Testis (tissue), 3 donors: ENCODE results near the gene SYT1. TPM values are rescaled to one million over a fixed set of nuclear protein-coding genes. Genes with fewer than 3 reads are reported as not detected.

Experiments used
- DNase-seq: peaks from one replicate; pipeline ENCODE4 v3.0.0-alpha.2; 2019
- H3K27ac ChIP-seq, 2 donors: fragments of 200-600 bp; sonication (generic); one replicate each; pipeline ENCODE4 v1.5.1; 2019
- H3K27me3 ChIP-seq: fragments of 200-600 bp; sonication (generic); one replicate; pipeline ENCODE4 v1.5.1; 2019
- H3K36me3 ChIP-seq: fragments of 200-600 bp; sonication (generic); one replicate; pipeline ENCODE4 v1.5.1; 2017; ENCODE audit warnings: low read depth; ENCODE audit errors: missing control alignments
- H3K4me1 ChIP-seq: fragments of 200-600 bp; sonication (generic); one replicate; pipeline ENCODE4 v1.5.1; 2019
- H3K4me3 ChIP-seq, 2 donors: fragments of 200-600 bp; sonication (generic); one replicate each; pipeline ENCODE4 v1.5.1; 2017 to 2019
- H3K9me3 ChIP-seq: fragments of 200-600 bp; sonication (generic); one replicate; pipeline ENCODE4 v1.5.1; 2017
- POLR2A ChIP-seq: fragments of 450-650 bp; IDR thresholded peaks from one replicate; pipeline ENCODE4 v1.6.1; 2017; ENCODE audit warnings: antibody characterized with exemption, mild to moderate bottlenecking, moderate library complexity
- WGBS, 2 donors: methylation state at CpG; one replicate each; pipeline ENCODE4 v1.1.5; 2018; 5-methylcytosine and 5-hydroxymethylcytosine counted together
- intact Hi-C: fragments of 100-400 bp; cut with DNase I; formaldehyde crosslinking; loops from one replicate; pipeline ENCODE4 v1.15.1; 2023; ENCODE audit warnings: low total_unique reads
- polyA plus RNA-seq: library from polyadenylated mRNA; stranded (reverse); fragments of 350-450 nt; fragmentation: Illumina TruSeq; extraction: RNeasy Lipid Tissue Mini Kit (QIAGEN cat#74804); gene quantifications from one replicate; pipeline ENCODE4 v1.2.3, GENCODE V29; 2014; ENCODE audit warnings: low read depth, low replicate concordance; ENCODE audit not compliant: insufficient read depth
- total RNA-seq, 2 donors: library from RNA; depleted of rRNA; stranded (reverse); fragments of >200 nt; gene quantifications; one replicate each; pipeline ENCODE4 v1.2.3, GENCODE V29; 2016
- TF ChIP-seq, protein P1 (sequence below), 3 experiments: fragments of 450-650 bp in 2 of 3; fragments of 200-600 bp in 1 of 3; sonication (generic) in 1 of 3; IDR thresholded peaks; one replicate each; pipeline ENCODE4 v1.5.1; 2016 to 2019; ENCODE audit warnings: antibody characterized with exemption in 3 of 3, mild to moderate bottlenecking in 2 of 3, moderate library complexity in 1 of 3

SYT1 gene
- total and polyA plus RNA-seq, 3 donors from 2014 or later: 1.1 to 1.7 (median 1.3) TPM

DNA sequence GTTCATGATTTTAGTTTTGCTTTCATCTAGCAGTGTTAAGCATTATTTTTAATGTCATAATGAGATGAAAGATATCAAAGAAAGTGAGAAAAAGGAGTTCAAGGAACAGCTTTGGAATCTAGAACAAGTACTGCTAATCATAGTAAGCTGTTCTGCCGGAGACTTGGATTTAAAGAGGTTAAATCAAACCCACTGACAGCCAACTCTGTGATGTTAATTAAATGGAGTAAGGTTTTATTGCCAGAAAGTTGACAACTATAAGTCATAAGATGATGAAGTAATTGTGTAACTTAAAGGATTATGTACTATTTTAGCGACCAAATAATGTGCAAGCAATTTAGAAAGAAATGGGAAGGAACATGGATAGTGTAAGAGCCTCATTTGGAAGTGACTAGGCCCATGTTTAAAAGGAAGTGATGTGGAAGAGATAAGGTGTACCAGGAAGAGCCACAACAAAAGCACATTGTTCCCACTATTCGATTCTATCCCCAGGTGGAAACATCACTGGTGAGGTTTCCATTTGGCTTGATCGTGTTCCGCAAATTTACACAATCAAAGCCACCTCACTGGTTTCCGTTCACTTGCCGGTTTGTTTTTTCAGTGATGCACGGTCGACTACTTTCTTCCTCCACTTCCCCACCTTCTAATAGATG, 437.7 kb downstream of the SYT1 start:
- H3K9me3 ChIP-seq: no peaks in the 10 kb centered on the region
- H3K27me3 ChIP-seq: no peaks in the 10 kb centered on the region
- H3K4me1 ChIP-seq: no peaks in the 10 kb centered on the region
- TF ChIP-seq, protein P1, sequence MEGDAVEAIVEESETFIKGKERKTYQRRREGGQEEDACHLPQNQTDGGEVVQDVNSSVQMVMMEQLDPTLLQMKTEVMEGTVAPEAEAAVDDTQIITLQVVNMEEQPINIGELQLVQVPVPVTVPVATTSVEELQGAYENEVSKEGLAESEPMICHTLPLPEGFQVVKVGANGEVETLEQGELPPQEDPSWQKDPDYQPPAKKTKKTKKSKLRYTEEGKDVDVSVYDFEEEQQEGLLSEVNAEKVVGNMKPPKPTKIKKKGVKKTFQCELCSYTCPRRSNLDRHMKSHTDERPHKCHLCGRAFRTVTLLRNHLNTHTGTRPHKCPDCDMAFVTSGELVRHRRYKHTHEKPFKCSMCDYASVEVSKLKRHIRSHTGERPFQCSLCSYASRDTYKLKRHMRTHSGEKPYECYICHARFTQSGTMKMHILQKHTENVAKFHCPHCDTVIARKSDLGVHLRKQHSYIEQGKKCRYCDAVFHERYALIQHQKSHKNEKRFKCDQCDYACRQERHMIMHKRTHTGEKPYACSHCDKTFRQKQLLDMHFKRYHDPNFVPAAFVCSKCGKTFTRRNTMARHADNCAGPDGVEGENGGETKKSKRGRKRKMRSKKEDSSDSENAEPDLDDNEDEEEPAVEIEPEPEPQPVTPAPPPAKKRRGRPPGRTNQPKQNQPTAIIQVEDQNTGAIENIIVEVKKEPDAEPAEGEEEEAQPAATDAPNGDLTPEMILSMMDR (IDR thresholded peaks at IDR 0.05): no peak
- no peak for TF ChIP-seq POLR2A
- H3K27ac ChIP-seq: no peak overlapping the region
- DNase-seq: no peak
- intact Hi-C loops: no loop called here
- H3K4me3 ChIP-seq: no peak overlapping the region
- H3K36me3 ChIP-seq: no peaks in the 10 kb centered on the region
- 71 to 80% methylated on average over 9 of the region's 9 CpGs for WGBS, 2 donors

DNA sequence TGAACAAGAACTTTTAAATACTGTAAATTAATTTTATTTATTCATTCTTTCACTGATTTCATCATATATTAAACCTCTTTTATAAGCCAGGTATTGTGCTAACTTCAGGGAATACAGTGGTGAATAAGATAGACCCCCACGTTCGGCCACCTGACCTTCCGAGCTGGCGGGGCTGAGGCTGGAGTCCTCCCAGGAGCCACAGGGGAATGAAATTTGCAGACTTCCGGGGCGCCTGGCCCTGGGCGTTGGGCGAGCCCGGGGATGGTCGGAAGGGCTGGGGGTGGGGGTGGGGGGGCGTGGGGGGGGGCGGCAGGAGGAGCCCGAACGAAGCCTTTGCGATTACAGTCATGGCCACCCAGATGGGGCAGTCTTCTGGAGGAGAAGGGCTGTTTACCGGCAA, 442.8 kb downstream of the SYT1 start:
- no peak overlapping the region for H3K27ac ChIP-seq
- no peak for DNase-seq
- no peaks in the 10 kb centered on the region for H3K36me3 ChIP-seq
- no peaks in the 10 kb centered on the region for H3K9me3 ChIP-seq
- H3K4me1 ChIP-seq: no peaks in the 10 kb centered on the region
- no peaks in the 10 kb centered on the region for H3K27me3 ChIP-seq
- intact Hi-C loops: no loop called here
- TF ChIP-seq POLR2A: no peak
- TF ChIP-seq, protein P1 (IDR thresholded peaks at IDR 0.05): no peak
- WGBS, 2 donors: 74 to 78% methylated on average over 11 to 16 of the region's 16 CpGs
- H3K4me3 ChIP-seq: no peak overlapping the region

DNA sequence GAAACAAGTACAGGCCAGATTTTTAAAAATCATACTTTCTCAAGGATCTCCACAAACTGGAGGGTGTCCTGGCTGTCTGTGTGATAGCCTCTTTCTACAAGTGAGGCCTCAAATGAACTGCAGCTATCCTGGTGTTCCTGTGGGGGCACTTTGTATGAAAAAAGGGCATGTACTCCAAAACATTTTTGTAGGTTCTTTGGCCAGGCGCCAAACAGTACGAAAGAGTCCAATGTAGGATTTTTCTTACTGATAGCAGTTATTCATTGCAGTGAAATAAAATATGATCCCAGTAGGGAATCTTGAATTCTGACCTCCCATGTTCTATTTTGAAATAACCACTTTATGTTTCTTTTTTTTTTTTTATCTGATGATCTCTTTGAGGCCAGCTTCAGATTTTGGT, 444.5 kb downstream of the SYT1 start:
- Histone ChIP-seq H3K36me3 (no peaks in the 10 kb centered on the region), H3K27ac (no peak overlapping the region), H3K4me1 (no peaks in the 10 kb centered on the region), H3K4me3 (no peak overlapping the region), H3K9me3 (no peaks in the 10 kb centered on the region), H3K27me3 (no peaks in the 10 kb centered on the region)
- no peak for DNase-seq
- intact Hi-C loops: no loop called here
- TF ChIP-seq, protein P1 (IDR thresholded peaks at IDR 0.05): no peak
- TF ChIP-seq POLR2A: no peak
- 68% methylated on average over 2 of the region's 2 CpGs for WGBS, 2 donors

DNA sequence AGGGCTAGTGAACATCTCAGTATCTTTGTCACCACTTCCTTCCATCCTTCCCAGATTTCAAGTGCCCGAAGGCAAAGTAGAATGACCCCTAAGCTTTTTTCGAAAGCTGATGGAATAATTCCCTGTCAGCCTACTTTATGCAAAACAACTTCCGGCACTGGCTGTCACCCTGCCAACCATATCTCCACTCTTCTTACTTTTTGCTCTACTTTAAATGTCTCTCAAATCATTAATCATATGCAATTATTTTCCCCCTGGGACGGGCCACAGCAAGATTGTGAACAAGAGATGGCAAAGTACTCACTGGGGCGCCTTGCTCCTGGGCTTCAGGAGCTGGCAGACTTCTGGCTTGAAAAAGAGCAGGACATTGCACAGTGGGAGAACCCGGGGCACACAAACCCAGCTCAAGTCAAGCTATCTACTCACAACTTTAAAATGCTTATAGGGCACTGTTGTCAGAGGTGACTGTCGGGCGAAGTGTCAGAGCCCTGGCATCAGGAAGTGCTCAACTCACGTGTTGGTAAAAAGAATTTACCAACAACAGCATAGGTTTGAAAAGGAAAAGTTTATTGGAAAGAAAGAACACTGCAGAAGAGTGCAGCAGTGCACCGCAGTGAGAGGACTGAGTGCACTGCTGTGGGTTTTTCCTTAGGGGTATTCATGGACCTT, 452.7 kb downstream of the SYT1 start:
- DNase-seq: no peak
- Histone ChIP-seq H3K4me3 (no peak overlapping the region), H3K36me3 (no peaks in the 10 kb centered on the region), H3K9me3 (no peaks in the 10 kb centered on the region), H3K27me3 (no peaks in the 10 kb centered on the region), H3K4me1 (no peaks in the 10 kb centered on the region), H3K27ac (no peak overlapping the region)
- intact Hi-C loops: no loop called here
- no peak for TF ChIP-seq POLR2A
- TF ChIP-seq, protein P1 (IDR thresholded peaks at IDR 0.05): no peak
- 84 to 86% methylated on average over 10 of the region's 10 CpGs for WGBS, 2 donors

DNA sequence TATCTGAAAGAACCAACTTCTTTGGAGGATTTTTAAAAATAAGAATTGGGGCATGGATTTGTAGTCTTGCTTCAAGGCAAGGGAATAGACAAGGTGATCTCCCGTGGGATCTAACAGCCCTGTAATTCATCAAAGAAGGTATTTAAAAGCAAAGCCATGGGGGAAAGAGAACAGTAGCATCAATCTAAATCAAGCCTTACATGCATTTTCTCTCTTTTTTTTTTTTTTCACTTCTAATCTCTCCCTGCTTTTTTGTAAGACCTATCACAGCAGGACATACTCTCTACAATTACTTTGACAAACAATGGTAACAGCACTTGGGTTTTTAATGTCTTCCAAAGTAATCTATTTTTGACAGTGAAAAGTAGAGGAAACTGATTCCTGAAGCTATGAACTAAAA, 458.3 kb downstream of the SYT1 start:
- TF ChIP-seq POLR2A: no peak
- TF ChIP-seq, protein P1 (IDR thresholded peaks at IDR 0.05): no peak
- Histone ChIP-seq H3K9me3 (no peaks in the 10 kb centered on the region), H3K4me1 (no peaks in the 10 kb centered on the region), H3K27ac (no peak overlapping the region), H3K36me3 (no peaks in the 10 kb centered on the region), H3K4me3 (no peak overlapping the region), H3K27me3 (no peaks in the 10 kb centered on the region)
- WGBS, 2 donors: 82 to 88% methylated on average over 1 of the region's 1 CpG
- no peak for DNase-seq
- intact Hi-C loops: no loop called here
